Mucosa of descending colon (tissue), 3 donors: ENCODE data around the gene L1CAM. TPM values are rescaled to one million over a fixed set of nuclear protein-coding genes. Genes with fewer than 3 reads are reported as not detected.

Experiments
- ATAC-seq: fragments of 200-7000 bp; cut with Tn5 transposase; one replicate; pipeline ENCODE4 v1.9.1; 2020; ENCODE audit warnings: mild to moderate bottlenecking, moderate library complexity
- DNase-seq, 3 donors: peaks; one replicate each; pipeline ENCODE4 v3.0.0-alpha.2; 2020
- H3K36me3 ChIP-seq: fragments of 200-600 bp; one replicate; pipeline ENCODE4 v1.8.0; 2021; ENCODE audit warnings: low read depth, mild to moderate bottlenecking
- H3K4me1 ChIP-seq: fragments of 200-600 bp; one replicate; pipeline ENCODE4 v1.8.0; 2021; ENCODE audit warnings: low read depth, mild to moderate bottlenecking
- H3K4me3 ChIP-seq: fragments of 200-600 bp; one replicate; pipeline ENCODE4 v1.8.0; 2021; ENCODE audit warnings: mild to moderate bottlenecking
- H3K9me3 ChIP-seq: fragments of 200-600 bp; one replicate; pipeline ENCODE4 v1.8.0; 2021; ENCODE audit warnings: mild to moderate bottlenecking
- CTCF ChIP-seq: fragments of 200-600 bp; IDR thresholded peaks from one replicate; pipeline ENCODE4 v1.8.0; 2022; ENCODE audit warnings: antibody characterized with exemption, mild to moderate bottlenecking
- intact Hi-C, 2 donors: fragments of 100-400 bp; cut with DNase I in 1 of 2; cut with micrococcal nuclease in 1 of 2; formaldehyde crosslinking; loops; one replicate each; pipeline versions ENCODE4 v1.11.0 to v1.11.1; 2022; cut with DNase I, micrococcal nuclease
- total RNA-seq, 3 donors: library from RNA; stranded (reverse); fragmentation: NEBNext Ultra II Directional in 2 of 3; extraction: Animal tissue kit (Norgen Biotek cat#: 25700) in 2 of 3; gene quantifications; one replicate each; pipeline versions ENCODE4 v1.2.1 to v1.2.4, GENCODE V29; 2021 to 2023
- donor health status: DM: no; HTN: no; CAD: no; lungs with moderate emphysema.
- donor health status: DM: no; HTN: no; CAD: no.
- donor health status: DM: no; HTN: yes; CAD: no.

The L1CAM gene
- total RNA-seq, 3 donors from 2014 or later: 3.0 to 66.9 (median 7.0) TPM

- no peak for TF ChIP-seq CTCF
- Histone ChIP-seq H3K4me3 (no peak overlapping the region), H3K9me3 (no peaks in the 10 kb centered on the region), H3K36me3 (no peaks in the 10 kb centered on the region), H3K4me1 (no peaks in the 10 kb centered on the region)
- DNase-seq (no peak), ATAC-seq (no peak)
- intact Hi-C loops: no loop called here
These were observed 19.5 kb downstream of the L1CAM start for GRCh38 chrX:153866302-153867019.

DNA sequence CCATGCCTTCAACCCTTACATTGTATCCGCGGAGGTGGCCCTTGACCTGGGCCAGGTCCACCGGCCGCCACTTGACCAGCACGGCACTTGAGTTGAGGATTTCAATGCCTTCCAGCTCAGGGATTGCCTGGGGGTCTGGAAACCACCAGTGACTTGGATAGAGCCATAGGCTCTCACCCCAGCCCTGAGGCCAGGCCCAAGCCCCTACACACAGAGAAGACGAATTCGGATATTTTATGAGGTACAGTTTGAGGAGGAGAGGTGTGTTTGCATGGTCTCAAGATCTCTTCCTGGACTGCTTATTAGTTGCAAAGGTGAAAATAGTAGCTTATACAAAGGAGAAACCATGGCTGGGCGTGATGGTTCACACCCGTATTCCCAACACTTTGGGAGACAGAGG is 20.3 kb downstream of the L1CAM start:
- no peaks in the 10 kb centered on the region for H3K36me3 ChIP-seq
- no peaks in the 10 kb centered on the region for H3K9me3 ChIP-seq
- ATAC-seq (no peak), DNase-seq (no peak)
- TF ChIP-seq CTCF: no peak
- H3K4me3 ChIP-seq: no peak overlapping the region
- intact Hi-C loops: no loop called here
- no peaks in the 10 kb centered on the region for H3K4me1 ChIP-seq

DNA sequence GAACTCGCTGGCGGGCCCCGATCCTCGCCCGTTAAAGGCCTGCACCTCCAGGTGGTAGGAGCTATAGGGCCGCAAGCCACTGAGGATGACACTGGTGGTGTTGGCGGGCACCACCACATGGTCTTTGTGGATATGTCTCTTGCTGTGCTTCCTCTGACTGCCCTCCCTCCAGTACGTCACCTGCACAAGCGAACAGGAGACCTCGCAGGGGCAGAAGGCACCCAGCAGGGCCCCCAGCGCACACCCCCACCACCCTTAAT is 20.7 kb downstream of the L1CAM start:
- intact Hi-C loops: no loop called here
- Histone ChIP-seq H3K4me3 (no peak overlapping the region), H3K36me3 (no peaks in the 10 kb centered on the region), H3K9me3 (no peaks in the 10 kb centered on the region), H3K4me1 (no peaks in the 10 kb centered on the region)
- no peak for DNase-seq
- ATAC-seq: no peak
- TF ChIP-seq CTCF: no peak

- Histone ChIP-seq H3K4me1 (no peaks in the 10 kb centered on the region), H3K4me3 (no peak overlapping the region), H3K36me3 (no peaks in the 10 kb centered on the region), H3K9me3 (no peaks in the 10 kb centered on the region)
- ATAC-seq (no peak), DNase-seq (no peak)
- intact Hi-C loops: no loop called here
- TF ChIP-seq CTCF: no peak
These were observed 21.2 kb downstream of the L1CAM start for GRCh38 chrX:153864561-153865320.

GRCh38 chrX:153864101-153864500 is 21.9 kb downstream of the L1CAM start:
- Histone ChIP-seq H3K4me3 (no peak overlapping the region), H3K36me3 (no peaks in the 10 kb centered on the region), H3K4me1 (no peaks in the 10 kb centered on the region), H3K9me3 (no peaks in the 10 kb centered on the region)
- TF ChIP-seq CTCF: no peak
- DNase-seq (no peak), ATAC-seq (no peak)
- intact Hi-C loops: no loop called here
